ENCODE measurements around the gene ARHGAP23.

DNA sequence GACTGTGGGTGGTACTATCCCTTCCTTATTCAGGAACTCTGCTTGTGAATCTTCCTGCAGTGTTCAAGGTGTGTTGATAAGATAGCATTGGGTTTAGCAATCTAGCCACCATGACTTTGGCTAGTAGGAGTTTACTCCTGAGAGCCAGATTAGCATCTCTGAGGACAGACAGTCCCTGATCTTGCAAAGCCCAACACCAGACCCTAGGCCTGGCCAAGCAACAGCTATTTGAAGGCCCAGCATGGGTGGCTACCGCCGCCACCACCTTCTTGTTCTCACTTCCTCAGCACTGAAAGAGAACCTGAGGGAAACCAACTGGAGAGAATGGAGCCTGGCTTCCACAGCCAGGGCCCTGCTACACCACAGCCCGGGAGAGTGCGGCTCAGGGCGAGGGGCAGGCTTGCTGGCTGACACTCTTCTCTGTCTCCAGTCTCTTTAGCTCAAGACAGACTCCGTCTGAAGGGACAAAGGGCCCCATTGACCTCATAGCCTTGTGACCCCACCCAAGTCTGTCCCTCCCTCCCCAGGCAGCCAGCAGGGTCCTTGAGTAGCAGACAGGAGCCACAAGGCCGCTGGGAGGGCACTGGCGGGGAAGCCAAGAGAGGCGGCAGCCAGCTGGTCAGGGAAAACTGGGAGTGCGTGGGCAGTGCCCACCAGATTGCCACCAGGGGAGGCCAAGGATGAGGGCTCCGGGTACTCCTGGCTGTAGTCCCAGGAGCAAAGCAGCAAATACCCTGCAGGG, 10.9 kb upstream of the ARHGAP23 start:
- TF ChIP-seq CTCF (optimal IDR thresholded peaks at IDR 0.05 in 1 of 3, IDR thresholded peaks at IDR 0.05 in 1 of 3, conservative IDR thresholded peaks at IDR 0.05 in 1 of 3; ENCODE audit: extremely low read depth in 1 of 3, insufficient read depth in 2 of 3, low read length in 3 of 3) (no peak), EZH2 (IDR thresholded peaks at IDR 0.05; ENCODE audit: low read length) (no peak)

All from keratinocyte (primary cell).